K562 (cell line): ENCODE data around the gene PAM.

Experiments
- ILF3 ChIP-seq: fragments of 450-650 bp; IDR thresholded peaks from 2 replicates; pipeline ENCODE4 v1.6.1; 2018; ENCODE audit warnings: antibody characterized with exemption, mild to moderate bottlenecking, moderate library complexity, borderline replicate concordance
- NEUROD1 ChIP-seq: fragments of 150-350 bp; IDR thresholded peaks from 2 replicates; pipeline ENCODE4 v1.6.1; 2014; ENCODE audit warnings: borderline replicate concordance, low read length, low read depth; ENCODE audit not compliant: partially characterized antibody
- RBM34 ChIP-seq: fragments of 200-400 bp; formaldehyde crosslinking; IDR thresholded peaks from 2 replicates; pipeline ENCODE4 v1.6.1; 2018; ENCODE audit warnings: low read length, borderline replicate concordance; ENCODE audit not compliant: insufficient read depth
- SMARCC2 ChIP-seq: fragments of 450-650 bp; IDR thresholded peaks from 2 replicates; pipeline ENCODE4 v1.6.1; 2017; ENCODE audit warnings: antibody characterized with exemption, moderate library complexity, mild to moderate bottlenecking, low read depth
- SP1 ChIP-seq: sonication (generic); formaldehyde crosslinking; IDR thresholded peaks from 2 replicates; pipeline ENCODE4 v1.8.1; 2022; ENCODE audit warnings: mild to moderate bottlenecking, missing genetic modification reagents
- TBL1XR1 ChIP-seq, 2 experiments: IDR thresholded peaks; 2 replicates each; pipeline ENCODE4 v1.6.1; 2012; ENCODE audit warnings: improper control_type of control experiment in 2 of 2, low read length in 2 of 2, mild to moderate bottlenecking in 1 of 2
- YY1 ChIP-seq, 3 experiments: IDR thresholded peaks; 2 replicates each; pipeline ENCODE4 v1.6.1; 2011; ENCODE audit warnings: low read length in 2 of 3, mild to moderate bottlenecking in 2 of 3, moderate library complexity in 2 of 3, borderline replicate concordance in 1 of 3, control low read depth in 1 of 3, low read depth in 1 of 3; ENCODE audit not compliant: insufficient read depth in 3 of 3, insufficient replicate concordance in 2 of 3, control insufficient read depth in 1 of 3, insufficient read length in 1 of 3; ENCODE audit errors: extremely low read depth in 1 of 3
- TF ChIP-seq, protein P1 (sequence below), 2 experiments: fragments of 450-650 bp in 1 of 2; IDR thresholded peaks; 2 replicates each; pipeline ENCODE4 v1.6.1; 2011 to 2017; ENCODE audit warnings: low read depth in 2 of 2, antibody characterized with exemption in 1 of 2, borderline replicate concordance in 1 of 2, low read length in 1 of 2, mild to moderate bottlenecking in 1 of 2, mixed read lengths in 1 of 2; ENCODE audit not compliant: control insufficient read depth in 1 of 2
- TF ChIP-seq, protein P2 (sequence below): fragments of 250-450 bp; sonication (Bioruptor Pico); IDR thresholded peaks from 2 replicates; pipeline ENCODE4 v1.8.0; 2021; ENCODE audit warnings: mild to moderate bottlenecking, moderate library complexity
- TF ChIP-seq, protein P3 (sequence below), 3 experiments: IDR thresholded peaks in 2 of 3; conservative IDR thresholded peaks in 1 of 3; 2 replicates each; pipeline ENCODE4 v1.5.1; 2011 to 2012; ENCODE audit warnings: low read length in 3 of 3, mild to moderate bottlenecking in 3 of 3, control low read depth in 2 of 3, improper control_type of control experiment in 1 of 3, inconsistent platforms in 1 of 3, low read depth in 1 of 3, mixed read lengths in 1 of 3, moderate library complexity in 1 of 3; ENCODE audit not compliant: insufficient read depth in 2 of 3

DNA sequence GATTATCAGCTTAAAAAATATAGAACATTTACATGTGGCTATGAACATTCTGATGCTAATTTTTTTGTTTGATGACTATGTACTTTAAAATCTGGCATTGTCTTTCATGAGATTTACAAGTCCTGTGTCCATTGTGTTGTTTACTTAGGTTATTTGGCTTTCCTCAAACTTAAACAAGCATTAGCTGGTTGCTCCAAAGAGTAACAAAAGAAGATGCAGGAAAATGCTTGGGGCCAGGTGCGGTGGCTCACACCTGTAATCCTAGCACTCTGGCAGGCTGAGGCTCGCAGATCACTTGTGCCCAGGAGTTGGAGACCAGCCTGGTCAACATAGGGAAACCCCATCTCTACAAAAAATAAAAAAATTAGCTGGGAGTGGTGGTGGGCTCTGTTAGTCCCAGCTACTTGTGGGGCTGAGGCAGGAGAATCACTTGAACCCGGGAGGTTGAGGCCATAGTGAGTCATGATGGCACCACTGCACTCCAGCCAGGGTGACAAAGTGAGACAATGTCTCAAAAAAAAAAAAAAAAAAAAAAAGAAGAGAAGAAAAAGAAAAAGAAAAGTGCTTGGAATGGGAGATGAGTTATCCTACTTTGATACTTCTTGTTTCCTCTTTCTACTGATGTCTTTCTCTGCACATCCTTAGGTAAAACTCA, 39.7 kb downstream of the PAM start:
- TF ChIP-seq, protein P1, sequence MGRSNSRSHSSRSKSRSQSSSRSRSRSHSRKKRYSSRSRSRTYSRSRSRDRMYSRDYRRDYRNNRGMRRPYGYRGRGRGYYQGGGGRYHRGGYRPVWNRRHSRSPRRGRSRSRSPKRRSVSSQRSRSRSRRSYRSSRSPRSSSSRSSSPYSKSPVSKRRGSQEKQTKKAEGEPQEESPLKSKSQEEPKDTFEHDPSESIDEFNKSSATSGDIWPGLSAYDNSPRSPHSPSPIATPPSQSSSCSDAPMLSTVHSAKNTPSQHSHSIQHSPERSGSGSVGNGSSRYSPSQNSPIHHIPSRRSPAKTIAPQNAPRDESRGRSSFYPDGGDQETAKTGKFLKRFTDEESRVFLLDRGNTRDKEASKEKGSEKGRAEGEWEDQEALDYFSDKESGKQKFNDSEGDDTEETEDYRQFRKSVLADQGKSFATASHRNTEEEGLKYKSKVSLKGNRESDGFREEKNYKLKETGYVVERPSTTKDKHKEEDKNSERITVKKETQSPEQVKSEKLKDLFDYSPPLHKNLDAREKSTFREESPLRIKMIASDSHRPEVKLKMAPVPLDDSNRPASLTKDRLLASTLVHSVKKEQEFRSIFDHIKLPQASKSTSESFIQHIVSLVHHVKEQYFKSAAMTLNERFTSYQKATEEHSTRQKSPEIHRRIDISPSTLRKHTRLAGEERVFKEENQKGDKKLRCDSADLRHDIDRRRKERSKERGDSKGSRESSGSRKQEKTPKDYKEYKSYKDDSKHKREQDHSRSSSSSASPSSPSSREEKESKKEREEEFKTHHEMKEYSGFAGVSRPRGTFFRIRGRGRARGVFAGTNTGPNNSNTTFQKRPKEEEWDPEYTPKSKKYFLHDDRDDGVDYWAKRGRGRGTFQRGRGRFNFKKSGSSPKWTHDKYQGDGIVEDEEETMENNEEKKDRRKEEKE (IDR thresholded peaks at IDR 0.05; ENCODE audit: borderline replicate concordance in 1 of 2, control insufficient read depth in 1 of 2, low read depth in 2 of 2, low read length in 1 of 2): no peak
- TF ChIP-seq NEUROD1: no peak
- TF ChIP-seq, protein P2, sequence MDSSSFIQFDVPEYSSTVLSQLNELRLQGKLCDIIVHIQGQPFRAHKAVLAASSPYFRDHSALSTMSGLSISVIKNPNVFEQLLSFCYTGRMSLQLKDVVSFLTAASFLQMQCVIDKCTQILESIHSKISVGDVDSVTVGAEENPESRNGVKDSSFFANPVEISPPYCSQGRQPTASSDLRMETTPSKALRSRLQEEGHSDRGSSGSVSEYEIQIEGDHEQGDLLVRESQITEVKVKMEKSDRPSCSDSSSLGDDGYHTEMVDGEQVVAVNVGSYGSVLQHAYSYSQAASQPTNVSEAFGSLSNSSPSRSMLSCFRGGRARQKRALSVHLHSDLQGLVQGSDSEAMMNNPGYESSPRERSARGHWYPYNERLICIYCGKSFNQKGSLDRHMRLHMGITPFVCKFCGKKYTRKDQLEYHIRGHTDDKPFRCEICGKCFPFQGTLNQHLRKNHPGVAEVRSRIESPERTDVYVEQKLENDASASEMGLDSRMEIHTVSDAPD (CRISPR knock-in tag): no peak
- no peak for TF ChIP-seq YY1 (IDR thresholded peaks at IDR 0.05; ENCODE audit: borderline replicate concordance in 1 of 3, control insufficient read depth in 1 of 3, extremely low read depth in 1 of 3, insufficient read depth in 3 of 3, insufficient read length in 1 of 3, insufficient replicate concordance in 2 of 3, low read depth in 1 of 3, low read length in 2 of 3)
- TF ChIP-seq, protein P3, sequence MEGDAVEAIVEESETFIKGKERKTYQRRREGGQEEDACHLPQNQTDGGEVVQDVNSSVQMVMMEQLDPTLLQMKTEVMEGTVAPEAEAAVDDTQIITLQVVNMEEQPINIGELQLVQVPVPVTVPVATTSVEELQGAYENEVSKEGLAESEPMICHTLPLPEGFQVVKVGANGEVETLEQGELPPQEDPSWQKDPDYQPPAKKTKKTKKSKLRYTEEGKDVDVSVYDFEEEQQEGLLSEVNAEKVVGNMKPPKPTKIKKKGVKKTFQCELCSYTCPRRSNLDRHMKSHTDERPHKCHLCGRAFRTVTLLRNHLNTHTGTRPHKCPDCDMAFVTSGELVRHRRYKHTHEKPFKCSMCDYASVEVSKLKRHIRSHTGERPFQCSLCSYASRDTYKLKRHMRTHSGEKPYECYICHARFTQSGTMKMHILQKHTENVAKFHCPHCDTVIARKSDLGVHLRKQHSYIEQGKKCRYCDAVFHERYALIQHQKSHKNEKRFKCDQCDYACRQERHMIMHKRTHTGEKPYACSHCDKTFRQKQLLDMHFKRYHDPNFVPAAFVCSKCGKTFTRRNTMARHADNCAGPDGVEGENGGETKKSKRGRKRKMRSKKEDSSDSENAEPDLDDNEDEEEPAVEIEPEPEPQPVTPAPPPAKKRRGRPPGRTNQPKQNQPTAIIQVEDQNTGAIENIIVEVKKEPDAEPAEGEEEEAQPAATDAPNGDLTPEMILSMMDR (IDR thresholded peaks at IDR 0.05 in 2 of 3, conservative IDR thresholded peaks at IDR 0.05 in 1 of 3; ENCODE audit: insufficient read depth in 2 of 3, low read depth in 1 of 3, low read length in 3 of 3): no peak
- no peak for TF ChIP-seq TBL1XR1 (IDR thresholded peaks at IDR 0.05; ENCODE audit: low read length in 2 of 2)
- TF ChIP-seq SP1: no peak
- no peak for TF ChIP-seq RBM34
- no peak for TF ChIP-seq ILF3
- no peak for TF ChIP-seq SMARCC2
